Fibroblast of gingiva (primary cell): Measurements from ENCODE around the gene GSTK1.
"Not testable (repeated sequence)": the region's sequence is repeated elsewhere in the genome, so short reads cannot be mapped to it uniquely, and the experiment has no call there.

Source experiments
- DNase-seq: peaks from one replicate; pipeline ENCODE4 v3.0.0-alpha.2; 2011; ENCODE audit warnings: low read depth

Gene GSTK1

DNA sequence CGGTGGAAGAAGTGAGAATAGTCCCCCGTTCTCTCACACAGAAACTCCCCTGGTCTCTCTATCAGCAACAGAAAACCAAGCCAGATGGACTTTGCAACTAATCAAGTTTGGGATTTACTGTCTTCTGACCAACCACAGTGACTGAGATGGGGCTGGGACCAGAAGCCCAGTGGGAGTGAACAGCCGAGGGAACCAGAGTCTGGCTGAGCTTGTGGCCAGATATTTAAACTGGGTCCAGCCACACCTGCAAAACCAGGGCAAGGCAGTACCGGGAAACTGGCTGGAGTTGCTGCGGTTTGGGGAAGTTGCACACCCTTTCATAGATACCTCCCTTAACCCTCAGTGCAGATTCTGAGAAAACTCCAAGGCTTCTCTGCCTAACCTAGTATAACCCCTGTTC is 6.0 kb downstream of the GSTK1 start:
- no peak for DNase-seq

DNA sequence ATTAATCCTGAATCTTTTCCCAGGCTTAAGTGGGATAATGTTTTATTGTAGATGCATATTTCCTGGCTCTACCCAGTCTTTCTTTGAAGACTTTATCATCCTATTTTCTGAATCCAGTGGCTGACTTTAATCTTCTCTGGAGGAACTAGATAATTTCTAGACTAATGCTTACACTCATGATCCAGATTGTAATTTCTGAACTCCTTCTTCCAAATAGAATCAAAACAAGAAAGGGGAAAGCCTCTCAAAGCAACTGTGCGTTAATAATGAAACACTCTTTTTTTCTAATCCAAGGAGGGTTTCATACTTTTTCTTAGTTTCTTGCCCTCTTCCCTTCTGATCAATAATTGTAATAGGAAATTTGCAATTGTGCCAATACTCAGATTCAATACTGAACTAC is 8.0 kb downstream of the GSTK1 start:
- no peak for DNase-seq

DNA sequence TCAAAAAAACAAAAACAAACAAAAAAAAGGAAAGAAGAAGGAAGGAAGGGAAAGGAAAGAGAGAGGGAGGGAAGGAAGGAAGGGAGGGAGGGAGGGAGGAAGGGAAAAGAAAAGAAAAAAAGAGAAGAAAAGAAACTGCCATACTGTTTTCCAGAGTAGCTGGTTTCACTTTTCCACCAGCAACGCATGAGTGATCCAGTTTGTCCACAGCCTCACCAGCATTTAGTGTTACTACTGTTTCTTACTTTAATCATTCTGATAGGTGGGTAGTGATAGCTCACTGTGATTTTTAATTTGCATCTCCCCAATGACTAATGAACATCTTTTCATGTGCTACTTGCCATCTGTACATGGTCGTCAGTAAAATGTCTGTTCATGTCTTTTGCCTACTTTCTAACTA is 9.6 kb downstream of the GSTK1 start:
- no peak for DNase-seq

DNA sequence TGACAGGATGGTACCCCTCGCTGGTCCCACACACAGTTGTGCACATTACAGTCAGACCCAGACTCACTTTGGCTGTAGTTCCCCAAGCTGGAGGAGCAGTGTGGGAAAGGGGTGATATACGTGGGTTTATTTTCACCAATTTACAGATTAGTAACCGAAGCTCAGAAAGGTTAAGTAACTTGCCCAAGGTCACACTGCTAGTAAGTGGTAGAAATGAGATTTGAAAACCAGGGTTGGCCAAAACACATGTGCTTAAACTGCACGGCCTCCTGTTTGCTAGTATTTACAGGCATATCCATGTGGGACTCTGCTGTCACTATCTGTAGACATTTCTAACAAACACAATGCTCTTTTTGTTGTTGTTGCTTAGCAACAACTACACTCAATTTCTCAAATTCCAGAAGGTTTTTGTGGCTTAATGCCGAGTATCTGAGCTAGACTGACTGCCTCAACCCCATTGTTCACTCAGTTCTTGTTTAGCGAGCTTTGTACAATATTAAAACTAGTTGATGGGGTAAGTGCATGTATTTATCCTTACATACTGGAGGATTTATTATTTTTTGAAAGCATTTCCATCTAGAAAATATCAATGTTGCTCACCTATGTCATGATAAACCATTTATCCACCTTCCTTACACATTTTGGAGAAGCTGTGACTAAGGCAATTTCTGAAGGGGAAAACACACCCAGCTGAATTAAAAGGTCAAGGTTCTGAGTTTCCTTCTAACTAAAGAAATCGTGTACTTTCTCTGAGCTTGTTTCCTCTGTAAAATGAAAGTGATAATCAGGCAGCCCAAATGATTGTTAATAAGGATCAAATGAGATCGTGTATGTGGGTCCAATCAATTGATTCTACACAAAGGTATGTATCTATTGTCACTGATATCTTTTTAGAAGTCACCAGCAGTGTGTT is 16.2 kb downstream of the GSTK1 start:
- DNase-seq, result peak; percentile 66

DNA sequence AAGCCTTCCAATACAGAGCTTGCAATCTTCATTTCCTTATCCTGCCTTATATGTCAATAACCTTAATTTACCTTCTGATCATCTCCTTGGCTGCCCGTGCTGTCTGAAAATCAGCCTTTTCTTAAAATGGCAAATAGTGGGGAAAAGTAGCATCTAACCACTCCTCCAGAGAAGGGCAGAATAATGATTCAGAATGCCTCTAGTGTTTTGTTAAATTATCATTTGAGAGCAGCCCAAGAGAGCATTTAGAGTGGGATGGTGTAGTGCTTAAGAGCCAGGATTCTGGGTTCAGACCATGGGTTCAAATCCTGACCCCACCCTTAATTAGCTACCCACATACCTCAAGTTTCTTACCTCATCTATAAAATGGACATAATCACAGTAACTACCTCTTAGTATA is 16.9 kb downstream of the GSTK1 start:
- no peak for DNase-seq

DNA sequence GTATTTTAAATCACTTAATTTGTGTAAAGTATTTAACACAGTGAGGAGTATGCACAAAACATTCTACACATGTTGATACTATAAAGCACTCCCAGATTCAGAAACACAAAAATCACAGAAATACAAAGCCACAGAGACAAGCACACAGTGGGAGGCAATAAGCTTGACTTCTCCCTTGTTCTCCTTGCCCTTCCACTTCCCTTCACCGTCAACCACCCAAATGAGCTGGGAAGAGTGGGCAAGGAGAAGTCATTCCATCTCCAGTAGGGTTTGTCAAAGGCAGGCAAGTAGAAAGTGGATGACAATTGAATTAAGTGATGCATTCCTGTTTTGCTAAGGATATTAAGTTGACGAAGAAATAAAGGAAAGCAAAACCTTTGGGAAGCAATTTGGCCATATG is 17.3 kb downstream of the GSTK1 start:
- no peak for DNase-seq

DNA sequence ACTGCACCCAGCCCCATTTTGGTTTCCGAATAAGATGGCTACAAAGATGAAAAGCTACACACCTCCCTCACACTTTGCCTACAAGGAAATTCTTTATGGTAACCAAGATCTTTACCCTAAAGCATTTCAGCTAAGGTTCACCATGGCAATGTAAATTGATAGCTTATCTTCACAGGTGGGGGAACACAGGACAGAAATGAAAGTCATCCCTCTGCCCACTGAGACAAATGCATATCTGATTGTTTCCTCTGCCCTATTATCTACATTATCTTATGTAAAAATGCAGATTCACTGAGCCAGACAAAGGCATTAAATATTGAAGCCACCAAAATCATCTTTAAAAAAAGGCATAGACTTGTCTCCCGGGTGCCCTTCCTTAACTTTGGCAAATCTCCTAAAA is 18.3 kb downstream of the GSTK1 start:
- no peak for DNase-seq

DNA sequence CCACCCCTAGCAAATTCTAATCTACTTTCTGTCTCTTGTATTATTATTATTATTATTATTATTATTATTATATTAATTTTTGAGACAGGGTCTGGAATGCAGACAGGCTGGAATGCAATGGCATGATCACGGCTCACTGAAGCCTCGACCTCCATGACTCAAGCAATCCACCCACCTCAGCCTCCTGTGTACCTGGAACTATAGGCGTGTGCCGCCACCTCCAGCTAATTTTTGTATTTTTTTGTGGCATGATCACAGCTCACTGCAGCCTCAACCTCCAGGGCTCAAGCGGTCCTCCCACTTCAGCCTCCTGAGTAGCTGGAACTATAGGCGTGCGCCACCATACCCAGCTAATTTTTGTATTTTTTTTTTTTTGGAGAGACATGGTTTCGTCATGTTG is 18.9 kb downstream of the GSTK1 start:
- DNase-seq, result no peak

DNA sequence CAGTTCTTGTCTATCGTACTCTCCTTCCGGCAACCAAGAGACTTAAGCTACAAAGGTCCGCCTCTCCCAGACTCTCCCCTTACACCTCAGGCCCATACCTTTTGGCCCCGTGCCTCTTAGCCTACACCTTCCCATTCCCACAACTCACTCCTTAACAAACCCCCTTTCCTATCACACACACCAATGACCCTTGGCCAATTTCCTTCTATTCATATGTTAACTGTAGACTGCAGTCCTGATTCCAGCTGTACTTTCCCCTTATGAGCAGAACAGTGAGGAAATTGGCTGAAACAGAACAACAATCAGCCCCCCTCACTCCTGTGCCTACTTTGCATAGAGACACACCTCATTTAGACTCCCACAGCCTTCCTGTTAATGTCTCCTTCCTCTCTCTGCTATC is 20.1 kb downstream of the GSTK1 start:
- no peak for DNase-seq

DNA sequence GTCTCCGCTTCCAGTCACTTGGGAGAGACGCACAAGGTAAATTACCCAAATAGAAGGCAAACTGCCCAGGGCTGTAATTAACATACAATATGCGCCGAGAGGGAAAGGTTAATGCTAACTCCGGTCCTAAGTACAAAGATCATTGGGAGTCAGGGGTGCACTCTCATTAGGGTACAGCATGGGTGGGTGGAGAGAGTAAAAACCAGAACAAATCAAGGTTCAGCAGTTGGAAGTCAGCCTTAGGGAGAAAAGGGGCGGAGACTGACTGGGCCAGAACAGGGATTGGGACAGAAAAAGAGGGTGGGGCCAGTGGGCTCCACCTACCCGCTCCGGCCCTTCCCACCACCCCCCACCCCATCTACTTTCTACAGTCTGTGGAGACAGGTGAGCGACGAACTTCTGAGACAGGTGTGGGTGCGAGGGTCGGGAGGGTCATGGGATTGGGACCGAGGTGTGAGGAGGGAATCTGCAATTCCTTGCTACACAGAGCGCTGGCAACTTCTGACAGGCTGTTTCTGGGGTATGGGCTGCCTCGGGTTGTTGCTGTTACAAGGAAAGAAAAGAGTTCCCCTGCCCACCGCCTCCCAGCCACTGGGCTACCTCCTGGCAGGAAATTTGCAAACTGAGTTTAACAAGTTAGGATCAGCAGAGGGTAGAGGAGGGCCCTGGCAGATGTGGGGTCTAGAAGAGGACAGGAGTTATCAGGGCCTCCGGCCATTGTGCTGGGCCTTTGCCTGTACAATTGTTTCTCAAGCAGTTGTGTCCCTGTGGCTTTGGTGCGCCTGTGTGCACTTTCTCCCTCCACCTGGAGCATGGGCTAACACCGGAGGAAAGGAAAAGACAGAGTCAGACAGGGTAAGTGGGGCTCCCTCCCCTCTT is 21.6 kb downstream of the GSTK1 start, which contains the start of gene TMEM139:
TSS of gene TMEM139 (plus strand) at position 368 of the 879 bp plus-strand sequence. CDS start 1,000 bp downstream, outside the sequence.
- no peak for DNase-seq

DNA sequence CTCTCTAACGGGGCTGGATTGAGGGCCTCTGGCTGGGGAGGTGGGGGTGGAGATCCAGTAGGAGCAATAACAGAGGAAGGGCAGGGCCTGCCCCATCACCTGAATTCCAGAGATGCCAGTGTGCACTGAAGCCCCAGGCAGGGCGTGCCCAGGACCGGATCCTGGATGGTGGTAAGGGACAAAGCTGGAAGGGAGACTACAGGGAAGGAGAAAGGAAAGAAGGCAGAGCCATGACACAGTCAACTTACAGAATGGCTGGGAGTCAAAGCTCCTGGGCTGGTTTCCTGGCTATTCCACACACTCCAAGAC is 22.2 kb downstream of the GSTK1 start:
- DNase-seq, result no peak

DNA sequence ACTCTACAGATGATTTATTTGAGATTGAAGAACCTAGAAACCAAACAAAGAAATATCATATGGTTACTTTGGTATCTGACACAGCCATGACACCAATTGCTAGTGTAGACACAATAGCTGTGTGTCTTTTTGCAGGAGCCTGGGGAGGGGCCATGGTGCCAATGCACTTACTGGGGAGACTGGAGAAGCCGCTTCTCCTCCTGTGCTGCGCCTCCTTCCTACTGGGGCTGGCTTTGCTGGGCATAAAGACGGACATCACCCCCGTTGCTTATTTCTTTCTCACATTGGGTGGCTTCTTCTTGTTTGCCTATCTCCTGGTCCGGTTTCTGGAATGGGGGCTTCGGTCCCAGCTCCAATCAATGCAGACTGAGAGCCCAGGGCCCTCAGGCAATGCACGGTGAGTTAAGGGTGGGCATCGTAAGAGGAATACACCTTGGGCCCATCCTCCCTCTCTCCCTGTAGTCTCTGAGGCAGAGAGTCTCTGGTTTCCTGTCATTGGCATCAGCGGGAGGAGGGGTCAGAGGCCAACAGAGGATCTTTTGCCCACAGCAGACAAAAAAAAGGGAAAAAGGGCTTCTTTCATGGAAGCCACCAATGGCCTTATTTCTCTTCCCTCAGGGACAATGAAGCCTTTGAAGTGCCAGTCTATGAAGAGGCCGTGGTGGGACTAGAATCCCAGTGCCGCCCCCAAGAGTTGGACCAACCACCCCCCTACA is 22.7 kb downstream of the GSTK1 start:
- no peak for DNase-seq

DNA sequence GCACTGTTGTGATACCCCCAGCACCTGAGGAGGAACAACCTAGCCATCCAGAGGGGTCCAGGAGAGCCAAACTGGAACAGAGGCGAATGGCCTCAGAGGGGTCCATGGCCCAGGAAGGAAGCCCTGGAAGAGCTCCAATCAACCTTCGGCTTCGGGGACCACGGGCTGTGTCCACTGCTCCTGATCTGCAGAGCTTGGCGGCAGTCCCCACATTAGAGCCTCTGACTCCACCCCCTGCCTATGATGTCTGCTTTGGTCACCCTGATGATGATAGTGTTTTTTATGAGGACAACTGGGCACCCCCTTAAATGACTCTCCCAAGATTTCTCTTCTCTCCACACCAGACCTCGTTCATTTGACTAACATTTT is 23.3 kb downstream of the GSTK1 start:
- DNase-seq, result no peak

DNA sequence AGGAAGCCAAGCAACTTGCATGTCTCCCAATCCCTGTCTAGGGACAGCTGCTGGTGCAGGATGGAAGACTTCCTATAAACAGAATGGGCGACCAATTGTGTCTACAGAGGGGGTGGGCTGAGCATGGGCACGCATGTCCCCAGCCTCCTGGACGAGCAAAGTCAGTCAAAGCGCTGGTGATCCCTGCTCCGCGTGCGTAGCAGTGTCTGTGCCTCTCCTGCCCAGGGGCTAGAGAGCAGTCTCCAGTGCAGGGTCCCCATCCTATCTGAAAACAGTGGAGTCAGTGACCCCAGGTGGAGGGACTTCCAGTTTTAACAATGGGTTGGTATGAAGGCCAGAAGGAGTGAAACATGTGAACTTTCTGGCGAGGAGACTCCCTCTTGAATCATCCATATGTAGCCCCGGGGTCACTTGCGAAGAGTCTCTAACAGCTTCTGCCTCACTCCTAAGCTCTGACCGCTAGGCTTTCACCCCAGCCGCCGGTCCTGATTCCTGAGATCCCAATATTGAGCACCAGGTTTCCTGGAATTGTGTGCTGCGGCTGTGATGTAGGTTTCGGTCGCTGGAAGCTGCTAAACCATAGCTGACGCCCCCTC is 24.2 kb downstream of the GSTK1 start:
- DNase-seq, result no peak

DNA sequence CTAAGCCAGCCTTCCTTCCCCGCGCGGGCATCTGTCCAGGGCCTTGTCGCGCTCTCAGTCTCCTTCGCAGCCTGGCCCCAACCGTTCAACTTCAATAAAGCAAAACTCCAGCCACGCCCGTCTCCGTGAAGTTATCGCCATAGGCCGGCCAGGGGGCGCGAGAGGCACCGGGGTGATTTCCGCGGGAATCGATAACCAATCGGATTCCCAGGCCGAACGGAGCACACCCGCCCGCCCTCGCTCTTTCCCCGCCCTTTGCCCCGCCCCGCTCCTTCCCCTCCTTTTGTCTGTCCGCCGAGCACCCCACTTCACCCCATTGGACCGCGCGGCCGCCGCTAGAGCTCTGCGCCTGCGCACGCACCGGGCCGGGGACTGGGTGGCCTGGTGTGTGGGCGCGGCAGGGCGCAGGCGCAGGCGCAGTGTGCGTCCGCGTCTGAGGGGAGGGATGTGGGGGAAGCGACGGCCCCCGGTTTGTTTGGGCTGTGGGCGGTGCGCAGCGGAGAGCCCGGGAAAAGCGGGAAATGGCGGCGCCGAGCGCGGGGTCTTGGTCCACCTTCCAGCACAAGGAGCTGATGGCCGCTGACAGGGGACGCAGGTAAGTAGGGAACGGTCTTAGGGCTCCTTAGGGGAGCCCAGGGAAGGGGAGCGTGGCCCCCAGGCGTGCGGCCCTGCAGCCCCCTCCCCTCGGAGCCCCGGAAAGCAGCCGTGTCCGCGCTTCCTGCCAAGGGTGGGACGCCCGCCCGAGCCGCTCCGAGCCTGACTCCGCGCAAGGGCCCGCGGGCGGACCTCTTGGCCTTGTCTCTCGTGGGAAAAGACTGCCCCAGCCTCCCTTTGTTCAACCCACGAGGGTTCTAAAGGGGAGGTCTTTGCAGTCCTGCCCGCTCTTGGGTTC is 24.9 kb downstream of the GSTK1 start, which contains the start of gene CASP2:
TSS of gene CASP2 (plus strand) at position 417 of the 892 bp plus-strand sequence. CDS start at position 522, 105 bp downstream.
- DNase-seq, result peak; percentile 97

DNA sequence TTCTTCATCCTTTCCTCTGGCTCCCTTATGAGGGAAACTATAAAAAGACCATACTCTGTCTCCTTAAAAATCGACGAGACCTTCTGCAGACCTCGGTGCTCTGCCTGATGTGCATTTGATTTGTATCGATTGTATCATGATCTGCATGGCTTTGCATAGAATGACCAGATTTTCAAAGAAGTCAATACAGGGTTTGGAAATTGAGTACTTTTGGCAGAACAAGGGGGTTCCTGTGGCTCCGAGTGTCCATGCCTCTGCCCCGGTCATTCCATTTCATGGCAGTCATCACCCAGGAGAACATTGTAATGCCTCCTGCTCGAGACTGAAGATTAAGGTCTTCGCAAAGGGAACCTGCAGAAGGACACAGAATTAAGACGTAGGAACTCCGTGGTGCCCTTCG is 25.6 kb downstream of the GSTK1 start:
- DNase-seq, result no peak

DNA sequence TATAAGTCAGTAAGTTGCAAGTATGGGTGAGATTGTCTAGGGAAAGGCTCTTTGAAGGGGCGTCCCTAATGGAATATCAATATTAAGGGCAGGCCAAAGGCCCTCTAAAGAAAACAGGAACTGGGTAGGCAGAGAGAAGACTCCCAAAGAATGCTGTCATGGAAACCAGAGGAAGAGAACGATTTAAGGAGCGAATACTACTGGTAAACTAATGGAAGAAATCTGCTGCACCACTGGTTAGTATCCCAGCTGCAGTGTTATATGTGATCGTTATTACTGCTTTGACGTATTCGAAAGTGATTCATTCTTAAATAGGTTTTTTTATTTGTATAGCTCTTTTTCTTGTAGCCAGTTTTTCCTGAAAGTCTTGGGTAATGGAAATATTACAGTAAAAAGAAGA is 26.2 kb downstream of the GSTK1 start:
- no peak for DNase-seq

DNA sequence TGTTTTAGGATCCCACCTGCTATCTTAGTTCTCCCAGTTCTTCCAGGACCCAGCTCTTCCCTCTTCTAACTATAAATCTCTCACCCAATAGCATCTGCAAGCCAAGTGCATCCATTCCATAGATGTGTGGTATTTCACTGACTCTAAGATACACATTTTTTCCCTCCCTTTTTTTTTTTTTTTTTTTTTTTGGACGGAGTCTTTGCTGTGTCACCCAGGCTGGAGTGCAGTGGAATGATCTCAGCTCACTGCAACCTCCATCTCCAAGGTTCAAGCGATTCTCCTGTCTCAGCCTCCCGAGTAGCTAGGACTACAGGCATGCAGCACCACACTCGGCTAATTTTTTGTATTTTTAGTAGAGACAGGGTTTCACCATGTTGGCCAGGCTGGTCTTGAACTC is 26.6 kb downstream of the GSTK1 start:
- DNase-seq, result not testable (repeated sequence)

DNA sequence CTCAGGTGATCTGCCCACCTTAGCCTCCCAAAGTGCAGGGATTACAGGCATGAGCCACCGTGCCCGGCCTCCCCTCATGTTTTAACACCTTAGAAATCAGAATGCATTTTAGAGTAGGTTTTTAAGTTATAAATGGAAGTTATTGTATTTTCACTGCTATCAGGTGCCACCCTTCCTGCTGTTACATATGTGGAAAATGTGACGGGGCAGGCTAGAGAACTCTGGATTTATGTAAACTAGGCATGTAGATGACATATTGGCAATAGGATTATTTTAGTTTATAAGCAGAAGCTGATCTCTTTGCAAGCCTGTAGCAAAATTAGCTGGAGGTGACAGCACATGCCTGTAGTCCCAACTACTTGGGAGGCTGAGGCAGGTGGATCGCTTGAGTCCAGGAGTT is 27.1 kb downstream of the GSTK1 start:
- no peak for DNase-seq

DNA sequence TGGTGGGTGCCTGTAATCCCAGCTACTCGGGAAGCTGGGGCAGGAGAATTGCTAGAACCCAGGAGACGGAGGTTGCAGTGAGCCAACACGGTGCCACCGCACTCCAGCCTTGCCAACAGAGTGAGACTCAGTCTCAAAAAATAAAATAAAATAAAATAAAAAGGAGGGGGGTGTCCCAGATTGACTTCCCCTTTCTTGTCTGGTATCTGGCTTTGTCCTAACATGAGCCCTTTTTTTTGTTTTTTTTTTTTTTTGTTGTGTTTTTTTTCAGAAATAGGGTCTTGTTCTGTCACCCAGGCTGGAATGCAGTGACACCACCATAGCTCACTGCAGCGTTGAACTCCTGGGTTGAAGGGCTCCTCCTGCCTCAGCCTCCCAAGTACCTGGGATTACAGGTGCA is 29.6 kb downstream of the GSTK1 start:
- DNase-seq, result no peak

DNA sequence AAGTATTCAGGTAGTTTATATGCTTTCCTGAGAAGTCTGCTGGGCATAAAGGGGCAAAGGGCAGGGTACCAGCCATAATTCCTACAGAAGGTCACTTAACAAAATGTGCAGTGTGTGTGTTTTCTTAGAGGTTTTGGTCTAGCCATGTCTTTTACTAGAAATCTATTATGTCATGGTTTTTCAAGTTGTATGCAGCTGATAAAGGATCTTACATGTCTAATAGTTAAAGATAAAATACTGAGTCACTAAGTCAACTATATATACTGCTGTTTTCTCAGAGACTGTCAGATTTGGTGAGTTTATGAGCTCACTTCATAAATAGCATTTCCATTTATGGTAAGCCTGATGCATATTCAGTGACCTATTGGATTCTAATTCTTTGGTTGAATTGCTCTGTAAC is 32.6 kb downstream of the GSTK1 start:
- no peak for DNase-seq
